Mesendoderm (in vitro differentiated cells): Measurements from ENCODE around the gene EFHC2.

Experiments
- DNase-seq: peaks from one replicate; pipeline ENCODE4 v3.0.0; 2013
- H2AK5ac ChIP-seq: 2 replicates; pipeline ENCODE4 v1.6.1; 2013; ENCODE audit warnings: low read length, inconsistent platforms
- H2BK120ac ChIP-seq: 2 replicates; pipeline ENCODE4 v1.6.1; 2013; ENCODE audit warnings: low read depth, mild to moderate bottlenecking, low read length, moderate library complexity, mixed read lengths
- H2BK15ac ChIP-seq: replicated peaks from 2 replicates; pipeline ENCODE4 v1.6.1; 2013; ENCODE audit warnings: low read depth, mild to moderate bottlenecking, moderate library complexity
- H2BK5ac ChIP-seq: 2 replicates; pipeline ENCODE4 v1.6.1; 2013; ENCODE audit warnings: low read length, inconsistent platforms
- H3K18ac ChIP-seq: 2 replicates; pipeline ENCODE4 v1.6.1; 2013; ENCODE audit warnings: mild to moderate bottlenecking, low read length, mixed read lengths
- H3K23ac ChIP-seq: one replicate; pipeline ENCODE4 v1.6.1; 2013; ENCODE audit warnings: low read length
- H3K27ac ChIP-seq: 2 replicates; pipeline ENCODE4 v1.5.1; 2013; ENCODE audit warnings: low read depth, mild to moderate bottlenecking, inconsistent platforms, low read length, moderate library complexity
- H3K27me3 ChIP-seq: 2 replicates; pipeline ENCODE4 v1.6.1; 2013; ENCODE audit warnings: low read length, control low read depth, mild to moderate bottlenecking, inconsistent platforms; ENCODE audit not compliant: insufficient read depth, poor library complexity
- H3K36me3 ChIP-seq: 2 replicates; pipeline ENCODE4 v1.6.1; 2013; ENCODE audit warnings: low read length, inconsistent platforms; ENCODE audit not compliant: control insufficient read depth, insufficient read depth
- H3K4ac ChIP-seq: one replicate; pipeline ENCODE4 v1.6.1; 2013; ENCODE audit warnings: low read depth, mild to moderate bottlenecking, low read length, moderate library complexity
- H3K4me1 ChIP-seq: 2 replicates; pipeline ENCODE4 v1.6.1; 2013; ENCODE audit warnings: low read depth, low read length, inconsistent platforms; ENCODE audit not compliant: control insufficient read depth
- H3K4me2 ChIP-seq: 2 replicates; pipeline ENCODE4 v1.6.1; 2013; ENCODE audit warnings: low read length
- H3K4me3 ChIP-seq: 2 replicates; pipeline ENCODE4 v1.5.1; 2013; ENCODE audit warnings: mild to moderate bottlenecking, low read length
- H3K56ac ChIP-seq: one replicate; pipeline ENCODE4 v1.6.1; 2013; ENCODE audit warnings: low read length
- H3K79me1 ChIP-seq: 2 replicates; pipeline ENCODE4 v1.6.1; 2013; ENCODE audit warnings: low read length, inconsistent platforms
- H3K79me2 ChIP-seq: 2 replicates; pipeline ENCODE4 v1.6.1; 2013; ENCODE audit warnings: mild to moderate bottlenecking, low read length; ENCODE audit not compliant: control insufficient read depth, insufficient read depth
- H3K9ac ChIP-seq: 2 replicates; pipeline ENCODE4 v1.6.1; 2013; ENCODE audit warnings: low read length, inconsistent platforms
- H4K5ac ChIP-seq: one replicate; pipeline ENCODE4 v1.6.1; 2013; ENCODE audit warnings: low read length
- H4K8ac ChIP-seq: one replicate; pipeline ENCODE4 v1.6.1; 2013; ENCODE audit warnings: low read depth, mild to moderate bottlenecking, control low read depth, low read length, moderate library complexity
- WGBS: extraction: QIAGEN DNeasy Blood & Tissue Kit; methylation state at CpG from one replicate; pipeline ENCODE4 v1.1.7; 2013; ENCODE audit warnings: low lambda C conversion rate, missing lambda C conversion rate; ENCODE audit not compliant: insufficient coverage; ENCODE audit errors: extremely low coverage; 5-methylcytosine and 5-hydroxymethylcytosine counted together

EFHC2 gene

GRCh38 chrX:44105228-44105913 is 238.1 kb downstream of the EFHC2 start:
- H3K4me1 ChIP-seq = no peaks in the 10 kb centered on the region
- no peaks in the 10 kb centered on the region for H3K36me3 ChIP-seq
- H3K27me3 ChIP-seq = no peaks in the 10 kb centered on the region
- H3K79me2 ChIP-seq = no peaks in the 10 kb centered on the region
- H3K18ac ChIP-seq = no peak overlapping the region
- no peaks in the 10 kb centered on the region for H3K79me1 ChIP-seq
- H2BK15ac ChIP-seq = no peak overlapping the region
- no peak overlapping the region for H4K5ac ChIP-seq
- no peak overlapping the region for H3K27ac ChIP-seq
- H3K9ac ChIP-seq = no peak overlapping the region
- H3K4me2 ChIP-seq = no peak overlapping the region
- no peak overlapping the region for H3K23ac ChIP-seq
- peak; percentile 42 for DNase-seq
- no peak overlapping the region for H2AK5ac ChIP-seq
- H2BK120ac ChIP-seq = no peak overlapping the region
- H4K8ac ChIP-seq = no peak overlapping the region
- no peak overlapping the region for H3K4me3 ChIP-seq
- H2BK5ac ChIP-seq = no peak overlapping the region
- no peak overlapping the region for H3K56ac ChIP-seq
- no peak overlapping the region for H3K4ac ChIP-seq
- WGBS = no CpG with 5 or more reads among the region's 12 CpGs

GRCh38 chrX:44104699-44105098 is 238.8 kb downstream of the EFHC2 start:
- Histone ChIP-seq H3K36me3 (no peaks in the 10 kb centered on the region), H3K56ac (no peak overlapping the region), H3K4me3 (no peak overlapping the region), H4K5ac (no peak overlapping the region), H3K79me1 (no peaks in the 10 kb centered on the region), H3K27me3 (no peaks in the 10 kb centered on the region), H2BK120ac (no peak overlapping the region), H3K4me1 (no peaks in the 10 kb centered on the region), H3K23ac (no peak overlapping the region), H2BK15ac (no peak overlapping the region), H3K4ac (no peak overlapping the region), H3K27ac (no peak overlapping the region), H3K4me2 (no peak overlapping the region), H3K18ac (no peak overlapping the region), H2BK5ac (no peak overlapping the region), H3K79me2 (no peaks in the 10 kb centered on the region), H4K8ac (no peak overlapping the region), H2AK5ac (no peak overlapping the region), H3K9ac (no peak overlapping the region)
- no peak for DNase-seq
- no CpG with 5 or more reads among the region's 3 CpGs for WGBS

- Histone ChIP-seq H3K4me3 (no peak overlapping the region), H2BK5ac (no peak overlapping the region), H2BK15ac (no peak overlapping the region), H3K27me3 (no peaks in the 10 kb centered on the region), H2AK5ac (no peak overlapping the region), H4K5ac (no peak overlapping the region), H3K27ac (no peak overlapping the region), H3K4ac (no peak overlapping the region), H3K79me2 (no peaks in the 10 kb centered on the region), H2BK120ac (no peak overlapping the region), H3K36me3 (no peaks in the 10 kb centered on the region), H3K18ac (no peak overlapping the region), H3K56ac (no peak overlapping the region), H4K8ac (no peak overlapping the region), H3K79me1 (no peaks in the 10 kb centered on the region), H3K4me2 (no peak overlapping the region), H3K4me1 (no peaks in the 10 kb centered on the region), H3K23ac (no peak overlapping the region), H3K9ac (no peak overlapping the region)
- WGBS = no CpG with 5 or more reads among the region's 3 CpGs
- no peak for DNase-seq
These were observed 242.2 kb downstream of the EFHC2 start for GRCh38 chrX:44101281-44101680.

GRCh38 chrX:44099366-44099765 is 244.1 kb downstream of the EFHC2 start:
- no peak for DNase-seq

More at GRCh38 chrX:44099366-44099765, 244.1 kb downstream of the EFHC2 start:
- H3K27me3 ChIP-seq = no peaks in the 10 kb centered on the region
- H2BK5ac ChIP-seq = no peak overlapping the region
- H3K4me1 ChIP-seq = no peaks in the 10 kb centered on the region
- no peak overlapping the region for H4K8ac ChIP-seq
- no peak overlapping the region for H2BK120ac ChIP-seq
- H3K4ac ChIP-seq = no peak overlapping the region
- H3K56ac ChIP-seq = no peak overlapping the region
- no peaks in the 10 kb centered on the region for H3K79me2 ChIP-seq
- no peak overlapping the region for H2AK5ac ChIP-seq
- WGBS = no CpG with 5 or more reads among the region's 2 CpGs
- H3K18ac ChIP-seq = no peak overlapping the region
- H3K4me2 ChIP-seq = no peak overlapping the region
- no peak overlapping the region for H3K9ac ChIP-seq
- no peak overlapping the region for H3K23ac ChIP-seq
- no peaks in the 10 kb centered on the region for H3K79me1 ChIP-seq
- H2BK15ac ChIP-seq = no peak overlapping the region
- no peak overlapping the region for H4K5ac ChIP-seq
- no peaks in the 10 kb centered on the region for H3K36me3 ChIP-seq
- no peak overlapping the region for H3K27ac ChIP-seq
- no peak overlapping the region for H3K4me3 ChIP-seq
